ENCODE measurements around the gene CACNA2D3. TPM values are rescaled to one million over a fixed set of nuclear protein-coding genes. Genes with fewer than 3 reads are reported as not detected.
A peak's percentile ranks its signal among the peaks of the same experiment; 100 is the strongest.

The CACNA2D3 gene
- total RNA-seq, 1 donor from 2014 or later = not detected

GRCh38 chr3:54941690-54942362, 819.5 kb downstream of the CACNA2D3 start:
- no peak overlapping the region for H3K9ac ChIP-seq
- Mint-ChIP-seq H3K36me3 (no peaks in the 10 kb centered on the region), H3K9me3 (no peaks in the 10 kb centered on the region), H3K4me1 (peaks cover 33% of the 10 kb centered on the region), H3K27me3 (ENCODE audit: insufficient read depth, low read depth) (peaks cover 5% of the 10 kb centered on the region), H3K4me3 (no peak overlapping the region), H3K27ac (no peak overlapping the region)
- no peak overlapping the region for H2AFZ ChIP-seq (replicated peaks)
- peaks cover 6% of the 10 kb centered on the region for H3K4me1 ChIP-seq
- no peaks in the 10 kb centered on the region for H4K20me1 ChIP-seq (ENCODE audit: low read depth)
- H3K79me2 ChIP-seq (ENCODE audit: low read depth) = no peaks in the 10 kb centered on the region
- no peak for DNase-seq (ENCODE audit: low spot score)
- H3F3A ChIP-seq (ENCODE audit: low read depth) = no peaks in the 10 kb centered on the region
- no peak overlapping the region for H3K4me3 ChIP-seq
- no peaks in the 10 kb centered on the region for H3K36me3 ChIP-seq
- TF ChIP-seq EZH2phosphoT487 (IDR thresholded peaks at IDR 0.05) (no peak), CTCF (IDR thresholded peaks at IDR 0.05) (no peak), EZH2 (IDR thresholded peaks at IDR 0.05) (no peak)
- H3K9me3 ChIP-seq (ENCODE audit: low read depth) = no peaks in the 10 kb centered on the region
- H3K4me2 ChIP-seq = no peak overlapping the region
- H3K27ac ChIP-seq = no peak overlapping the region
- H3K27me3 ChIP-seq = no peaks in the 10 kb centered on the region

DNA sequence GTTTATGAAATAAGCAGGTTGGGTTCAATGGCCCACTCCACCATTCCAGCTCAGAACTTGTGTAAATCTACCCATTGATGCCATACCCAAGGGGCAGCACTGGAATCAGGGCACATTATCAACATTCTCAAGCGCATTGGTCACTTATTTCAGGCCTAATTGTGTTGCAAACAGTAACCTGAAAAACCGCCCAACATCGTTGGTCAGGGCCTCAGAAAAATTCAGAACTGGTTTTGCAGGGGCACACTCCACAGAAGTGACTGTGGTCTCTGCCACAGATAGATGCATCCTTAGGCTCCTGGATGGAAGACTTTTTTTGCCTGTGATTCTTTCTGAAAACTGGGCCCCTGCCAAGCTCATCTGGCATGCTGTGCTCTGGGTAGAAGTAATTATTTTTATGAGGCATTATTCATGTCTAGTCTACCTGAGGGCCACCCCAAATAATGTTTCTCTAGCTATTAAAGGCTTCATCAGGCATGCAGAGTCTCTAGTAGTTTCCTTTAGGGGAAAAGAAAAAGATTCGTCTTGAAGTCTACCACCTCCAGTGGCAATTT, 827.2 kb downstream of the CACNA2D3 start:
- peaks cover 16% of the 10 kb centered on the region for H3K4me1 ChIP-seq
- H2AFZ ChIP-seq (replicated peaks) = no peak overlapping the region
- Mint-ChIP-seq H3K4me1 (peaks cover 42% of the 10 kb centered on the region), H3K9me3 (no peaks in the 10 kb centered on the region), H3K27me3 (ENCODE audit: insufficient read depth, low read depth) (peaks cover 5% of the 10 kb centered on the region), H3K4me3 (no peak overlapping the region), H3K36me3 (no peaks in the 10 kb centered on the region), H3K27ac (peak overlapping the region; percentile 67)
- no peaks in the 10 kb centered on the region for H4K20me1 ChIP-seq (ENCODE audit: low read depth)
- H3K27ac ChIP-seq = no peak overlapping the region
- H3K27me3 ChIP-seq = no peaks in the 10 kb centered on the region
- H3K79me2 ChIP-seq (ENCODE audit: low read depth) = no peaks in the 10 kb centered on the region
- H3F3A ChIP-seq (ENCODE audit: low read depth) = peaks cover 5% of the 10 kb centered on the region
- H3K4me2 ChIP-seq = no peak overlapping the region
- H3K9ac ChIP-seq = no peak overlapping the region
- no peak for TF ChIP-seq EZH2phosphoT487 (IDR thresholded peaks at IDR 0.05)
- no peak for TF ChIP-seq EZH2 (IDR thresholded peaks at IDR 0.05)
- TF ChIP-seq CTCF (IDR thresholded peaks at IDR 0.05) = no peak
- no peak overlapping the region for H3K4me3 ChIP-seq
- no peaks in the 10 kb centered on the region for H3K36me3 ChIP-seq
- no peaks in the 10 kb centered on the region for H3K9me3 ChIP-seq (ENCODE audit: low read depth)
- DNase-seq (ENCODE audit: low spot score) = no peak

GRCh38 chr3:54950391-54951003, 828.1 kb downstream of the CACNA2D3 start:
- no peak overlapping the region for H3K9ac ChIP-seq
- no peak overlapping the region for H2AFZ ChIP-seq (replicated peaks)
- Mint-ChIP-seq H3K9me3 (no peaks in the 10 kb centered on the region), H3K4me1 (peaks cover 47% of the 10 kb centered on the region), H3K4me3 (peak overlapping the region; percentile 21), H3K27me3 (ENCODE audit: insufficient read depth, low read depth) (peaks cover 5% of the 10 kb centered on the region), H3K36me3 (no peaks in the 10 kb centered on the region), H3K27ac (peak overlapping the region; percentile 67)
- no peak overlapping the region for H3K4me2 ChIP-seq
- H3K9me3 ChIP-seq (ENCODE audit: low read depth) = no peaks in the 10 kb centered on the region
- TF ChIP-seq CTCF (IDR thresholded peaks at IDR 0.05) = no peak
- TF ChIP-seq EZH2 (IDR thresholded peaks at IDR 0.05) = no peak
- TF ChIP-seq EZH2phosphoT487 (IDR thresholded peaks at IDR 0.05) = no peak
- H3K79me2 ChIP-seq (ENCODE audit: low read depth) = no peaks in the 10 kb centered on the region
- H3K4me3 ChIP-seq = no peak overlapping the region
- no peak for DNase-seq (ENCODE audit: low spot score)
- H4K20me1 ChIP-seq (ENCODE audit: low read depth) = no peaks in the 10 kb centered on the region
- H3K27ac ChIP-seq = no peak overlapping the region
- H3F3A ChIP-seq (ENCODE audit: low read depth) = peaks cover 11% of the 10 kb centered on the region
- H3K4me1 ChIP-seq = peaks cover 21% of the 10 kb centered on the region
- no peaks in the 10 kb centered on the region for H3K27me3 ChIP-seq
- no peaks in the 10 kb centered on the region for H3K36me3 ChIP-seq
